Breast epithelium (tissue), 3 donors: Measurements from ENCODE around the gene BIN1.

Experiments used
- POLR2A ChIP-seq: fragments of 450-650 bp; IDR thresholded peaks from one replicate; pipeline ENCODE4 v1.6.1; 2016; ENCODE audit warnings: antibody characterized with exemption, mild to moderate bottlenecking, moderate library complexity
- POLR2AphosphoS5 ChIP-seq, 3 donors: sonication (generic); formaldehyde crosslinking; IDR thresholded peaks; one replicate each; pipeline ENCODE4 v1.6.1; 2017; ENCODE audit warnings: antibody characterized with exemption in 3 of 3

DNA sequence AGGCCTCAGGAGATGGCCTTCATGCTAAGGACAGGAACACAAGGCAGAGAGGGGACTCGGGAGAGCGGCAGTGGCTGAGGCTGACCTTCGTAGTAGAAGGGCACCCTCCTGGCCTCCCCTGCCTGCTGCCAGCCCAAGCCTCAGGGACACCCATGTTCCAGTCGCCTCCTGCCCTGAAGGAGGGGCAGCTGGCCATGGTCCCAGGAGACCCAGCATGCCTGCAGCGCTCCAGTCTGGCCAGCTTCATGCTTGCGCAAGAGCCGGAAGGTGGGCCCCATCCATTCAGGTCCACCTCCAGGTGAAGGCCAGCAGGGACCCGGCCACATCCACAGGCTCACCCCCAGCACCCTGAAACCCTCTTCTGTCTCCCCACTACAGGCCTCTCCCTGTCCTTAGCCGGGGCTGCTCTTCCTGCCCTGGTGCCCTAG, 35.0 kb downstream of the BIN1 start:
- TF ChIP-seq POLR2A (no peak), POLR2AphosphoS5 (IDR thresholded peaks at IDR 0.05) (no peak)
